Activated CD4-positive, CD25-positive, alpha-beta regulatory T cell treated with anti-CD3 and anti-CD28 coated beads, Interleukin-2, amount 50 U/mL, for 16 hours (primary cell): ENCODE data around the gene GNG7.
A peak's percentile ranks its signal among the peaks of the same experiment; 100 is the strongest.
"Not testable (repeated sequence)": the region's sequence is repeated elsewhere in the genome, so short reads cannot be mapped to it uniquely, and the experiment has no call there.

ENCODE experiments used
- DNase-seq: peaks from one replicate; pipeline ENCODE4 v3.0.0-alpha.2; 2020; ENCODE audit warnings: low read depth, low spot score

Gene GNG7

DNA sequence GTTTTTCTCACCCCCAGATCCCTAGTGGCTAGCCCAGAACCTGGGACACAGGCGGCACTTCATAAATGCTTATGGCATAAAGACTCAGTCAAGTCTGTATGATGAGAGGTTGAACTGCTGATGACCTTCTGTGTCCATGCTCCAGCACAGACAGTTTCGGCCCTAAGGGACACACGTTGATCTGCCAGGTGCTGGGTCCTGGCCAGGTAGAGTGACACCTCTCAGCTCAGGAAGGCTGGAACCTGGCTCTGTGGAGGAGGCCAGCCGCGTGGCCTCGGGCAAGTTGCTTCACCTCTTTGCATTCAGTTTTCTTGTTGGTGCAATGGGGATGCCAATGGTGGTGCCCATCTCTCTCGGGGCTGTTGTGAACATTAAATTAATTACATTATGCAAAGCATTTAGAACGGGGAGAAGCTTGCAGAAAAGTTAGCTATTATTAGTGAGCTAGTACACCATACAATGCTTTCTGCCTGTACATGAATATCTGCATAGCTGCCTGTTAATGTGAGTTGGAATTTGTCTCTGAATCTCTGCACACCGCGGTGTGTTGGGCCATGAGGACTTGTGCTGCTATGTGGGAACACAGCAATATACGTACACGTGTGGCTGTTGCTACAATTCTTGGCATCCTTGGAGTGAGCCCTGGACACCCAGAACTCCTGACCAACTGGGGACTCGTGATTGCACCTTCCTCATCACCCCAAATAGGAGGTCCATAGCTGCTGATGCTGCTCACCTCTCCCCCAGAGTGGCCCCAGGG, 218.1 kb downstream of the GNG7 start:
- no peak for DNase-seq

DNA sequence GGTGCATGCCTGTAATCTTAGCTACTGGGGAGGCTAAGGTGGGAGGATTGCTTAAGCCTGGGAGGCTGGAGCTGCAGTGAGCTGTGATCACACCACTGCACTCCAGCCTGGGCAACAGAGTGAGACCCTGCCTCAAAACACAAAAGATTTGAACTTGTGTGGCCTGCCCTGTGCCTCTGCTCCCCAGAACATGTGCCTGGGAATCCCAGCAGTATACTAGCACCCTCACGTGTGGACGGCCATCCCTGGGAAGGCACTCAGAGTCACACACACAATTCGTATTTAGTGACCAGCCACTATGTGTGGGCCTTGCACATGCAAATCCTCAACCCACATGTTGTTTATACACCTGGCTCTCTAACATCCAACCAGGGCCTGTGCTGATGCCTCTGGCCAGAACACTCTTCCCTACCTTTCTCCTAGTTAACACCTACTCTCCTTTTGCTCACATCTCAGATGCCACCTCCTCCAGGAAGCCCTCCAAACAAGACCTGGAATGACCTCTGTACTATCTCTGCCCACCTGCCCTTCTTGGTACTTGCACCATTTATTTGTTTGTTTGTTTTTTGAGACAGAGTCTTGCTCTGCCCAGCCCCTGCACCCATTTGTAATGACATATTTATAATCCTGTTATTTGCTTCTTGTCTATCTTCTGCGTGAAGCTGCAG, 218.9 kb downstream of the GNG7 start:
- no peak for DNase-seq

DNA sequence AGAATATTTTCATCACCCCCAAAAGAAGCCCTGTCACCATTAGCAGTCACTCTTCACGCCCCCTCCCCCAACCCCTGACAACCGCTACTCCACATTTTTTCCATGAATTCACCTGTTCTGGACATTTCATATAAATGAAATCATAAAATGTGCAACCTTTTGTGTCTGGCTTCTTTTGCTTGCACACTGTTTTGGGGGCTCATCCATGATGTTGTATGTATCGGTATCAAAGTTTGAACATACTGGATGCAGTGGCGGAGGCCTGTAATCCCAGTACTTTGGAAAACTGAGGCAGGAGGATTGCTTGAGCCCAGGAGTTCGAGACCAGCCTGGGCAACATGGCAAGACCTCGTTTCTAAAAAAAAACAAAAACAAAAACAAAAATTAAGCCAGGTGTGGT, 219.4 kb downstream of the GNG7 start:
- DNase-seq: no peak

DNA sequence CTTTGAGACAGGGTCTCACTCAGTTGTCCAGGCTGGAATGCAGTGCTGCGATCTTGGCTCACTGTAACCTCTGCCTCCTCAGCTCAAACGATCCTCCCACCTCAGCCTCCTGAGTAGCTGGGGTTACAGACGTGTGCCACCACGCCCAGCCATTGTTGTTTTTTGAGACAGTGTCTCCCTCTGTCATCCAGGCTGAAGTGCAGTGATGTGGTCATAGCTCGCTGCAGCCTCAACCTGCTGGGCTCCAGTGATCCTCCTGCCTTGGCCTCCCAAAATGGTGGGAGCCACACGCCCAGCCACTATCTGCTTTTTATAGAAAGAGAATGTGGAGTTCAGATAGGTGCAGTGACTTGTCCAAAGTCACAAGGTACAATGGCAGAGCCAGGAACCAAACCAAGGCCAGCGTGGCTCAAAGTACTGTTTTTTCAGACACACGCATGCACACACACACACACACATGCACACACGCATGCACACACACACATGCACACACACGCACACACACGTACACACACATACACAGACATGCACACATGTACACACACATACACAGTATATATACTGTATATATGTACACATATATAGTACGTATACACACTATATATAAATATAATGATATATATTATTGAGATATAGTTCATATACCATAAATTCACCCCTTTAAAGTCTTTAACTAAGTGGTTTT, 220.0 kb downstream of the GNG7 start:
- DNase-seq: no peak

DNA sequence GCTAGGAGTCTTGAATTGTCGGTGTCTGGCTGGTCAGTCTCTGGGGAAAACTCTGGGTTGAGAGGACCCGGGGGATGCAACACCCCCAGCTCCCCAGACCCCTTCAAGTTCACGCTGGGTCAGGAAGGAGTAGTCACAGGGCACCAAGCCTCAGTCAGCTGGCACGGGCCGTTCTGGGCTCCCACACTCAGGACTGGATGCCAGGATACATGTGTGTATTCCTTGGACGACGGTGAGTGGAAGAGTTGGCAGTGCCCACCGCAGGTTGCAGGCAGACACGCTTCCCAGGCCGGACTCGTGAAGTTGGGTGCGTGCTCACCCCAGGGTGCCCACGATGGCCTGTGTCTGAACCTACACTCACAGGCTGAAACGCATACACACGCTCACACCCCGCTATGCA, 221.0 kb downstream of the GNG7 start:
- no peak for DNase-seq

DNA sequence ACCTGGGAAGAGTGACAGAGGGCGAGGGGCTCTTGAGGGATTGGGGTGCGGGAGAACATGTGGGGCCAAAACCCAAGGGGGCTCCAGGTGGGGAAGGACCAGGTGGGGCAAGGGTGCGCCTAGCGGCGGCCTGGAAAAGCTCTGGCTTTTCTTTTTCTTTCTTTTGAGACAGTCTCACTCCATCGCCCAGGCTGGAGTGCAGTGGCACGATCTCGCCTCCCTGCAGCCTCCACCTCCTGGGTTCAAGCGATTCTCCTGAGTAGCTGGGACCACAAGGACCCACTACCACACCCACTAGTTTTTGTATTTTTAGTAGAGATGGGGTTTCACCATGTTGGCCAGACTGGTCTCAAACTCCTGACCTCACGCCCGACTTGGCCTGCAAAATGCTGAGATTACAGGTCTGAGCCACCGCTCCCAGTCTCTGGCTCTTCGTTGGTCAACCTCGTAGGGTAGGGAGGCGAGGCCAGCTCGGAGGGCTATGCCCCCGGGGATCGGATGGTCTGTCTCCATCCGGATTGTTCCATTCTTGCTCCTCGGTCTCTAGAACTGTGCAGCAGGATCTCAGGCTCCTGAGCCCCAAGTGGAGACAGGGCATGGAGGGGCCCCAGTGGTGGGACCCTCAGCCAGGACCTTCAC, 222.8 kb downstream of the GNG7 start:
- DNase-seq: no peak

DNA sequence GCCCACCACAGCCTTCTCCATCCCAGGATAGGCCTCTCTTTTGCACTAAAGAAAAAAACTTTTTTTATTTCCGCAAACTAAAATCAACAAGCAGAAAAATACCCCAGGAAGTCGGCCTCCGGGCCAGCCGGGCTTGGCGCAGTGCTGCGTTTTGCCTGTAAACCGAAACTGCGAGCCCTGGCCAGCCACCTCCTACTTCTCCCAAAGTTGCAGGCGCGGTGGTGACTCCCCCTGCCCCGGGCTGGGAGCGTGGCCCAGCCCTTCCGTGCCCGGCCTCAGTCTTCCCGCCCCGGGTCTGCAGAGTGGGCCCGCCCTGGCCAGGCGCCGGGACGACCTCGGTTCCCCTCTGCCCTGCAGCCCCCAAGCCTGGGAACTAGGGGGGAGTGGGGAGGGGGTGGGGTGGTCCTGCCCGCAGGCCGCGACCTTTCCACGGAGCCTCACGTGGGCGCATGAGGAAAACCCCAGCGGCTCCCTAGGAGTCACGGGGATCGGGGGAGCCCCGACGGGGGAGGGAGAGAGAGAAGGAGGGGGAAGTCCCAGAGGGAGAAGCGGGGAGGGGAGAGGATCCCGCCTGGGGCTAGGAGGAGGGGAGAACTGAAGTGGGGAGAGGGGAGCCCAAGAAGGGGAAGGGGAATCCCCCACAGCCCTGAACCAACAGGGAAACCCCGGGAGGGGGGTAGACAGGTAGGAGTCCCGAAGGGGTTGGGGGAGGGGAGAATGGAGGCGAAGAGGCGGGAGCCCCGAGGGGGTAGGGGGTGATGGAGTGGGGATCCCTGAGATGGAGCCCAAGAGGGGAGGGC, 223.5 kb downstream of the GNG7 start:
- no peak for DNase-seq

DNA sequence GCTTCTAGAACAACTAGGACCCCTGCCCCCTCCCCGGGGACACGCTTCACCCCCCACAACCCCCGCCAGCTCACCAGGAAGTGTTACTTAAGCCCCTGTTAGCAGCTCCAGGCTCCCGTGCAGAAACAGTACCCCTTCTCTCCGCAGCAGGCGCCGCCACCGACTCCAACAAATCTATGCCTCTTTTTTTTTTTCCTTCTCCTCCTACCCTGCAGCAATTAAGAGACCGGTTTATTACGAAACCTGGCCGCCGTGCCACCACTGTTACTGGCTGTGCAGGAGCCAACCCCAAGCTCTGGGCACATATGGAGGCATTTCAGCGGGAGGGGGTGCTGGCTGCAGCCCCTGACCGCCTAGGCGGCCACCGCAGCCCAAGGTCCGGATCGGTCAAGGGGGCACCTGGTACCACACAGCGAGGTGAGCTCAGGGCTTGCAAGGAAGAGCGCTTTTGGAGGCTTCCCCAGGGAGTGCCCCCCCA, 224.2 kb downstream of the GNG7 start:
- DNase-seq: no peak

DNA sequence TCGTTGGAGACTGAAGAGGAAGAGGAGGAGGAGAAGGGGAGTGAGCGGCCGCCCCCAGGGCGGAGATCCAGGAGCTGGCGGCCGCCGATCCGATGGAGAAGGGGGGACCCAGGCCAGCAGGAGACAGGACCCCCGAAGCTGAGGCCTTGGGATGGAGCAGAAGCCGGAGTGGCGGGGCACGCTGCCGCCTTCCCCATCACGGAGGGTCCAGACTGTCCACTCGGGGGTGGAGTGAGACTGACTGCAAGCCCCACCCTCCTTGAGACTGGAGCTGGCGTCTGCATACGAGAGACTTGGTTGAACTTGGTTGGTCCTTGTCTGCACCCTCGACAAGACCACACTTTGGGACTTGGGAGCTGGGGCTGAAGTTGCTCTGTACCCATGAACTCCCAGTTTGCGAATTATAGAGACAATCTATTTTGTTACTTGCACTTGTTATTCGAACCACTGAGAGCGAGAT, 224.7 kb downstream of the GNG7 start:
- no peak for DNase-seq

DNA sequence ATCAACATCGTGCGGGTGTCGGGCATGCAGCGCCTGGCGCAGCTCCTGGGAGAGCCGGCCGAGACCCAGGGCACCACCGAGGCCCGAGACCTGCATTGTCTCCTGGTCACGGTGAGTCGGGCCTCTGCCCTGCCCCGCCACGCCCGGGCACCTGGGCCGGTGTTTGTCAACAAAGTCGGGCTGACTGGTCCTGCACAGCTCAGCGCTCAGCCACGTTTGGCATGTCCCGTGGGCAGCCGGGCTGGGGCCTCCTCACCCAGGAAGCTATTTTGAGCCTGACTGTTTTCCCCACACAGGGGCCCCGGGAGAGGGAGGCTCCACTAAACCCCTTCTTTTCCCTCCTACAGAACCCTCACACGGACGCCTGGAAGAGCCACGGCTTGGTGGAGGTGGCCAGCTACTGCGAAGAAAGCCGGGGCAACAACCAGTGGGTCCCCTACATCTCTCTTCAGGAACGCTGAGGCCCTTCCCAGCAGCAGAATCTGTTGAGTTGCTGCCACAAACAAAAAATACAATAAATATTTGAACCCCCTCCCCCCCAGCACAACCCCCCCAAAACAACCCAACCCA, 225.3 kb downstream of the GNG7 start:
- DNase-seq: no peak

DNA sequence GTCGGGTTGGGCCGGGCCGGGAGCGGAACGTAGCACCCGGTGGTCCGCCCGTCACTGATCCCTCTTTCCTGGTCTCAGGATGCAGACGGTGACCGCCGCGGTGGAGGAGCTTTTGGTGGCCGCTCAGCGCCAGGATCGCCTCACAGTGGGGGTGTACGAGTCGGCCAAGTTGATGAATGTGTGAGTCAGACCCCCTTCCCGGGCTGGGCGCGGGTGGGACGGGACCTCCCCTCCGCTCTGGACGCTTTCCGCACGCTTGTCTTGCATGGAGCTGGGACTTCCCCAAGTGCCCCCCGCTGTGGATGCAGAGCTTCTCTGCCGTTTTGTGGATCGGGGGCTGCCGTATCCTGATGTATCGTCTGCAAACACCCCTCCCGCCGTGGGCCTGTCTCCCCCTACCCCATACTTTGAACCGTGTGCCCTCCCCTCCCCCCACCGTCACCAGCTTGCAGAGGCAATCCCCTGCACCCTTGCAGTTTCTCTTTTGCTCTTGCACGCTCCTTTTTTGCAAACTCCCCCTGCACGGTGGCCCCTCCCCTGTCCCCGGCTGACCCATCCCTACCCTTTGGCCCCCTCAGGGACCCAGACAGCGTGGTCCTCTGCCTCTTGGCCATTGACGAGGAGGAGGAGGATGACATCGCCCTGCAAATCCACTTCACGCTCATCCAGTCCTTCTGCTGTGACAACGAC, 225.9 kb downstream of the GNG7 start:
- DNase-seq: no peak

DNA sequence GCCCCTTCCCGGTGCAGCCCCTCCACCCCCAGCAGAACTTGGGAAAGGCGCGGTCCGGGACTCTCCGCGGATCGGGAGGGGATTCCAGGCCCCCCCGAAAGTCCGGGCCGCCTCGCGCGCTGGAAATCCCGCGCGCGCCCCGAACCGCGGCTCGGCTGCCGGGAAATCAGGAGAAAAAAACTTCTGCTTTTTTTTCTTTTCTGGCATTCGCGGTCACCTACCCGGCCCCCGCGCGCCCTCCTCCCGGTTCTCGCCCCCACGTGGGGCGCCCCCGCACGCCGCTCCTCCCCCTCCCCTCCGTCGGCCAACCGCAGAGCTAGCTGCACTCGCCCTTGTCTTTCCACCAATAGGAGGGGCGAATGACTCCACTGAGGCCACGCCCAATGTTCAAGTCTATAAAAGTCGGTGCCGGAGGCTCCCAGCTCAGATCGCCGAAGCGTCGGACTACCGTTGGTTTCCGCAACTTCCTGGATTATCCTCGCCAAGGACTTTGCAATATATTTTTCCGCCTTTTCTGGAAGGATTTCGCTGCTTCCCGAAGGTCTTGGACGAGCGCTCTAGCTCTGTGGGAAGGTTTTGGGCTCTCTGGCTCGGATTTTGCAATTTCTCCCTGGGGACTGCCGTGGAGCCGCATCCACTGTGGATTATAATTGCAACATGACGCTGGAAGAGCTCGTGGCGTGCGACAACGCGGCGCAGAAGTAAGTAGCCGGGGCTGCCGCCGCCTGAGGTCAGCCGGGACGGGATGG, 226.6 kb downstream of the GNG7 start, which contains the start of gene GADD45B:
GADD45B (plus strand) TSS at position 426 of the 749 bp plus-strand sequence; CDS start at position 658, 232 bp downstream.
- DNase-seq: peak; percentile 92

DNA sequence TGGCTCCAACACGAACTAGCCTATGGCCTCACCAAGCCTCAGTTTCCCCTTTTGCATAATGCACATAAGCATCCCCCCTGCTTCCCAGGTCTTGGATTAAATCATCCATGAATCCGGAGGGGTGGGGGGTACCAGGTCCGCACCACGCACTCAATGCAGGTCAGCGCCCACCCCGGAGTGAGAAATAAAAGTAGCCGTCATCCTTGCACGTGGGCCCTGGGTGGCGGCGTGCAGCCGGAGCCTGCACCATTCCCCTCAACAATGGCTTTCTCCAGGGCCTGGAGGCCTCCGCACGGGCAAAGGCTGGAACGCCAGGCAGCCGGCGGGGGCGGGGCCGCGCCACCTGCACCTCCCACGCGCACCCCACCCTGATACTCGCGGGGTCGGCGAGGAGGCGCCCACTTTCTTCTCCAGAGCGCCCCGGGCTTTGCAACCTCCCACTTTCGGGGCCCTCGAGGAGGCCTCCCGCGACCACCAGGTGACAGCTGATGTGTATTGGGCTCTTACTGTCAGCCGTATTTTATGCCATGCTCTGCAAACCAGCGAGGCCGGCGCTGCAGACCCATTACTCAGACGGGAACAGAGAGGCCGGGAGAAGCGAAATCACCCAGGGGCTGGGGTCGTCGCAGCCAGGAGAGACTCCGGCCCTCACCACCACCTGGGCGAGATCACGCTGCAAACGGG, 227.3 kb downstream of the GNG7 start:
- no peak for DNase-seq

DNA sequence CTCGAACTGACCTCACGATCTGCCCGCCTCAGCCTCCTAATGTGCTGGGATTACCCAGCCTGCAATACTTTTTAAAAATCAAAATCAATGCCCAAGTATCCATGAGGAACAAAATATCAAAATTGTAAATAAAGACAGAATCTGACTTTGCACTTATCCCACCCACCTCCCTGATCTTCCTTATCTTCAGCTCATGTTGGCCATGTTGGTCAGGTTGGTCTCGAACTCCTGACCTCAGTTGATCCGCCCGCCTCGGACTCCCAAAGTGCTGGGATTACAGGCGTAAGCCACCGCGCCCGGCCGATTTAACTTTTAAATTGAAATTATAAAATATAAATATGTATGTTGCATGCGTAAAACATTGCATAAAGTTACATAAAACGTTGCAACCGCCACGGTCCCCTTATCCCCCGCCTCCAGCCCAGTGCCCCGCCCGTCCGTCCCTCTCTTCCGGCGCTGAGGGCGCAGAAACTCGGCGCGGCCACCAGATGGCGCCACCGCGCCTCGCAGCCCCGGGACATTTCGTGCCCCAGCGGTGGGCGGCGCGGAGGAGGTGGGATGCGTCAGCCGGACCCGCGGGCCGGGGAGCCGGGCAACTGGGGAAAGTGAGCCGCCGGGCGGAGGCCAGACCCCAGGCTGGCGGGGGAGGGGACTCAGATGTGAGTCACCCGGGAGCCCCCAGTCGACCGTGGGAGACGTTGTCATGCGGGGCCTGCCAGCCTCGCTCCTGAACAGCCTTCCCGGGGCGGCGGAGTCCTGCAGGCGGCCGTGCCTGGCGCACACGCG, 228.1 kb downstream of the GNG7 start:
- DNase-seq: peak; percentile 77

DNA sequence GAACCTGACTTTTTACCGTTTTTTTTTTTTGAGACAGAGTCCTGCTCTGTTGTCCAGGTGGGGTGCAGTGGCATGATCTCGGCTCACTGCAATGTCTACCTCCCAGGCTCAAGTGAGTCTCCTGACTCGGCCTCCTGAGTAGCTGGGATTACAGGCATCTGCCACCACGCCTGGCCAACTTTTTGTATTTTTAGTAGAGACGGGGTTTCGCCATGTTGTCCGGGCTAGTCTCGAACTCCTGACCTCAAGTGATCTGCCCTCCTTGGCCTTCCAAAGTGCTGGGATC, 232.6 kb downstream of the GNG7 start:
- not testable (repeated sequence) for DNase-seq

DNA sequence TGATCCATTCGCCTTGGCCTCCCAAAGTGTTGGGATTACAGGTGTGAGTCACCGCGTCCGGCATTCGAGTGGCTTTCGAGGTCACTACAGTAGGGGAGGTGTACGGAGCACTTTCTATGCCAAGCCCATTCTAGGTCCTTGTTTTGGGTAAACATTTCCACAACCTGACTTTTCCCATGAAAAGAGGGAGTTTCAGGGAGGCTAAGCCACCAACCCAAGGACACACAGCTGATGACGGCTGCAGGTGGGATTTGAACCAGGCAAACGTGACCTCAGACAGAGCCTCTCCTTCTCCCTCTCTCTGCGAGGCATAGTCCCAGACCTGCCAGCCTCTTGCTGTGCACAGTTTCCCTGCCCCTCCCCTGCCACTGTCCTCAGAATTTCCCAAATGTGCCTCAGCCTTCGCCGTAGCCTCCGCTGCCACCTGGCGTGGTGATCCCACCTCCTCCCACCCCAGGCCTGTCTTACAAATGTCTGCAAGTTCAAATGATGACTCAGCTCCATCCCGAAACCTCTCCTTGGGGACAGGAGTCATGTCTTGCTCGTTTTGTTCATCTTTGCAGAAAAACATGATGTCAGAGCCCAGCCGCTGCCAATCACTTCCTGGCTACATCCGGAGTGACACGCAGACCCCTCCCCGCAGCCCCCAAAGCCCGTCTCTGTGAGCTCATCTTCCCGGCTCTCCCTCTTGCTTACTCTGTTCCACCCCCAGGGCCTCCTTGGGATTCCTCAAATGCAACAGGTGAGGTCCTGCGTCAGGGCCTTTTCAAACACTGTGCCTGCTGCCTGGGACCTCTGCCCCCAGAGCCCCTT, 233.2 kb downstream of the GNG7 start:
- no peak for DNase-seq

DNA sequence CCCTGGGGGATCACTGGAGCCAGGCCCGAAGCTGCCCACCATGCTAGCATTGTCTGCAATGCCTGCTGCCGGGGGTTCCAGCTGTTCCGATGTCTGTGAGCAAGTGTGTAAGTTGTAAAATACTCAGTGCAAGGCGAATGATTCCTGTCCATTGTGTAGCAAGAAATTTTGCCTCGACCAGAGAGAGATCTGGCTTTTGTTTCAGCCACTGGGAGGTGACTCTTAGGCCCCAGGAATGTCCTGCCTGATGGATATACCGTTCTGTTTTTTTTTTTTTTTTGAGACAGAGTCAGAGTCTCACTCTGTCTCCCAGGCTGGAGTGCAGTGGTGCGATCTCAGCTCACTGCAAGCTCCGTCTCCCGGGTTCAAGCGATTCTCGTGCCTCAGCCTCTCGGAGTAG, 233.9 kb downstream of the GNG7 start:
- no peak for DNase-seq
